GM12872 (cell line): ENCODE measurements around the gene PREX1.

Source experiments
- TF ChIP-seq, protein P1 (sequence below): IDR thresholded peaks from 3 replicates; pipeline ENCODE4 v1.5.1; 2011; ENCODE audit warnings: low read depth, mild to moderate bottlenecking, low read length, moderate library complexity; ENCODE audit not compliant: insufficient read depth

PREX1 gene

DNA sequence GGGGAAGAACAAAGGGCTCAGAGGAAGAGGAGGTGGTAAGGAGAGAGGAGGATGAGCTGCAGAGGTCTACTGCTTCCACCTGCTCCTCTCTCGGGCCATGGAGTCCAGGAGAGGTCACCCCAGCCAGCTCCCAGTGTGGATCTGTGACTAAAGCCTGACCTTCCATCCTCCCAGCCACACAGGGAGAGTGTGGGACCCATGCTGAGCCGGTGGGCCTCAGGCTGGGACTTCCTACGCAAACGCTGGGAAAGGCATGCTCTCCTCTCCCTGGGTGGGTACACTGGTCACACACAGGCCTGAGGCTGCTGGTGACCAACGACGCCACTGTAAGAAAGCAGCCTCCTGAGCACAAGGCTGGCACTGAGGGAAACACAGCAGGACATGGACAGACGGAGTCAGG, 111.3 kb downstream of the PREX1 start:
- TF ChIP-seq, protein P1, sequence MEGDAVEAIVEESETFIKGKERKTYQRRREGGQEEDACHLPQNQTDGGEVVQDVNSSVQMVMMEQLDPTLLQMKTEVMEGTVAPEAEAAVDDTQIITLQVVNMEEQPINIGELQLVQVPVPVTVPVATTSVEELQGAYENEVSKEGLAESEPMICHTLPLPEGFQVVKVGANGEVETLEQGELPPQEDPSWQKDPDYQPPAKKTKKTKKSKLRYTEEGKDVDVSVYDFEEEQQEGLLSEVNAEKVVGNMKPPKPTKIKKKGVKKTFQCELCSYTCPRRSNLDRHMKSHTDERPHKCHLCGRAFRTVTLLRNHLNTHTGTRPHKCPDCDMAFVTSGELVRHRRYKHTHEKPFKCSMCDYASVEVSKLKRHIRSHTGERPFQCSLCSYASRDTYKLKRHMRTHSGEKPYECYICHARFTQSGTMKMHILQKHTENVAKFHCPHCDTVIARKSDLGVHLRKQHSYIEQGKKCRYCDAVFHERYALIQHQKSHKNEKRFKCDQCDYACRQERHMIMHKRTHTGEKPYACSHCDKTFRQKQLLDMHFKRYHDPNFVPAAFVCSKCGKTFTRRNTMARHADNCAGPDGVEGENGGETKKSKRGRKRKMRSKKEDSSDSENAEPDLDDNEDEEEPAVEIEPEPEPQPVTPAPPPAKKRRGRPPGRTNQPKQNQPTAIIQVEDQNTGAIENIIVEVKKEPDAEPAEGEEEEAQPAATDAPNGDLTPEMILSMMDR = no peak

DNA sequence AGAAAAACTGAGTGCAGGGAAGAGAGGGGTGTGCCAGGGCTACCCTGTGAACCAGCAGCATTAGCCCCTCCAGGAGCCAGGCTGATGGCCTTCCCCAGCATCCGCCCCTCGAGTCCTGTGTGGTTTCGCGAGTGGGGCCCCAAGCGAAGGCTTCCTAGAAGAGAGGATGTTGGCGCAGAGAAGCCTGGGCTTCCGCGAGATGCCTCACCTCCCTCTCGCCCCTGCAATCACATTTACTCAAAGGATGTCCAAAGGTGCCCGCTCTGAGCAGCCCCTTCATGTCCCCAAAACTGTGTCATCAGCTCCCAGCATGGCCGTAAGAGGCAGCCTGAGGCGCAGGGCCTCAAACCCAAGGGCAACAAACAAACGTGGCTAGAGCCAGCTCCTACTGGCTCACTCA, 111.7 kb downstream of the PREX1 start:
- TF ChIP-seq, protein P1 = no peak

DNA sequence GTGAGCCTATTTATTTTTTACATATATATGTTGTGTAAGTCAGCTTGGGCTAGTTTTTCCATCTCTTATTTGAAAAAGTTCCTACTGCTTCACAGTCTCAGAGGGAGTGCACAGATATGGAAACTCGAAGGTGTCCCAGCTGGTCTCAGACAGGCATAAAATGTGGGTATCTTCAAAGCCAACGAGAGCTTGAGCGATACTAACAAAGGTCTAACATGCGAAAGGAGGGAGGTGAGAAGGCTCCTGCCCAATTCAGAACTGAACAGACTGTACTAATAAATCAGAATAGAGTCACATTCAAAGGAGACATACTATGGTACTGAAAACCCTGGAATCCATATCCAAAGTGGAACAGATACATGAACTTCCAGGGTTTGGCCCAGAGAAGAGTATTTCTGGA, 113.0 kb downstream of the PREX1 start:
- TF ChIP-seq, protein P1 = no peak

DNA sequence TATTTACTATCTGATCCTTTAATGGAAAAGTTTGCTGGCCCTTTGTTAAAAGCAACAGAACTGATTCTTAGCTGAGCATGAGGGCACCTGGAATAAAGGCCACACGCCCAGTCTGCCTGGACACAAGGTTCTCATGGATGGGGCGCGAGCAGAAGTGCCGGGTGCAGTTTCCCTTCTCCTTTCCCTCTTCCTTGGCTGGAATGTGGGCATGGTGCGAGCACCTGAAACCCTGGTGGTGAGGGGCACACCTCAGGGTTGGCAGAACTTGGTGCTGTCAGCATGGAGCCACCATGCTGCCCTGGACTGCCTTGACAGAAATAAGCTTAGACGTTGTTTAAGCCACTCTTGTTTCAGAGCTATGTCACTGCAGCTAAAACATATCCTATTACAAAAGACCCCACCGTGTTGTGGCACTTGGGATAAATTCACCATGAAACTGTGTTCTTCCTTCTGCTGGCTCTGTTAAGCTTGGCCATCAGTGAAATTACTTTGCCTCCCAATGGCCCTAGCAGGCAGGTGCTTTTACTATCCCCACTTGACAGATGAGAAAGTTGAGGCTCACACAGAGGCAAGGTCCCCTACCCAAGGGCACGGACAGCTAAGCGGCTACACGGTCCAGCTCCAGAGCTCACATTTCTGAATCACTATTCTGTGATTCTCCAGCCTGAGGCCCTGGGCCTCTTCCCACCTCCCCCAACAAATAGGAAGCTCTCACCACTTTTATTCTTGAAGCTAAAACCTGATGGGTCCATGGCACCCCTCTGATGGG, 115.9 kb downstream of the PREX1 start:
- TF ChIP-seq, protein P1 = no peak

DNA sequence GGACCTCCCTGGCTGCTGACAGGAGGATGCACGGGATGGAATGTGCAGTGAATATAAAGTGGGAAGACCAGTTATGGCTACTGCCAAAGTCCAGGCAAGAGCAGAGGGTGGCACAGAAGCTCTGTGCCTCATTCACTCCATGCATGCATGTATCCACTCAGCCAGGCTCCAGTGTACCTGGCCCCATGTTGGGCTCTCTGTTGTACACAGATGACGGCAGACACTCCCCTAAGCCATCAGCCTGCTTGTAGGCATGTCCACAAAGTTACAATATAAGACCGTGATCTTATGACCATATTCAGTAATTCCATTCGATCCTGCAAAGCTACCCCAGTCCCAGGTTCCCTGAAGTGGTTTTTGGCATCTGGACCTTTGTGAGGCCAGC, 116.8 kb downstream of the PREX1 start:
- TF ChIP-seq, protein P1 = no peak

DNA sequence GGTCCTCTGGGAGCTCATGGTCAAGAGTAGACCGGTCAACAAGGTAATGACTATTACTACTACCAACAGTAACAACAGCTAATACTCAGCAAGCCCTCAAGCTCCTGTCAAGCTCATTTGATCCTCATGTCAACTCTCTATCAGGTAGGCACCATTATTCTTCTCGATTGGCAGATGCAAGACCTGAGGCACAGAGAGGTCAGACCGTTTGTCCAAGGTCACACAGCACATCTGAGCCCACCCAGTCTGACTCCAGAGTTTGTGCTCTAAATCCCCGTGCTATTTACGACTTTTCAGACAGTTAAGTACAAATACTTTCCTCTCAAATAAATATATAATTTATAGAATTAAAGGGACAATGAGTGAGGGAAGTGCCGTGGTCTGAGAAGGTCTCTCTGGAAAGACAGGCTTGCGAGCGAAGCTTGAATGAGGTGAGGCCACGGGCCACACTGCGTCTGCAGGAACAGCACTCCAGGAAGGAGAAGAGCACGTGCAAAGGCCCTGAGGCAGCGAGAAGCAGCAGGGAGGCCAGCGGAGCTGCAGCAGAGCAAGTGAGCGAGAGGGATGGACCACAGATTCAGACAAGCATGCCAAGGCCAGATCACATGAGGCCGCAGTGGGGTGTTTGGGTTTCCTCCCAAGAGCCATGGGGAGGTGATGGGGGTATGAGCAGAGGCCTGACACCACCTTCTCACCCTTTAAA, 117.3 kb downstream of the PREX1 start:
- TF ChIP-seq, protein P1 = no peak

DNA sequence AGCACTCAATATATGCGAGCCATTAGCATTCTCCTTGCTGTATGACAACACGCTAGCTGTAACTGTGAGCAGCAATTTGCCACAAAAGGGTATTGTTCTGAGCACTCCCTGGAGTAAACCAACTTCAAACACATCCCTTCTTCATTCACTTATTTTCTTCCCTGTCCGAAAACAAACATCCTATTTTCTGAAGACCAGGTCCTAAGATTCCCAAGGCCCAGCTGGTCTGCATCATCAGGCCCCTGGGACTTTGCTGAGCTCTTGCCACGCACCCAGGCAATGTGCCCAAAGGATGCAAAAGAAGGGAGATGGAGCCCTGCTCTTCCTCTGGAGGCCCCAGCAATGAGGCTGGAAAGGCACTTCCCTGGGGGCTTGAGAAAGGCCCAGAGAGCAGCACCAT, 118.1 kb downstream of the PREX1 start:
- TF ChIP-seq, protein P1 = no peak
